H1 (cell line): Measurements from ENCODE around the gene NQO2.
"Not testable (repeated sequence)": the region's sequence is repeated elsewhere in the genome, so short reads cannot be mapped to it uniquely, and the experiment has no call there.

Source experiments
- CHD2 ChIP-seq: IDR thresholded peaks from 2 replicates; pipeline ENCODE4 v1.6.1; 2012; ENCODE audit warnings: low read length, improper control_type of control experiment
- CREB1 ChIP-seq: IDR thresholded peaks from 2 replicates; pipeline ENCODE4 v1.6.1; 2012; ENCODE audit warnings: inconsistent platforms
- EP300 ChIP-seq, 2 experiments: IDR thresholded peaks; 1 replicate in 1 of 2; 2 replicates in 1 of 2; pipeline ENCODE4 v1.6.1; 2011 to 2012; ENCODE audit warnings: low read depth in 2 of 2, low read length in 2 of 2, mild to moderate bottlenecking in 2 of 2, borderline replicate concordance in 1 of 2, inconsistent platforms in 1 of 2, moderate library complexity in 1 of 2
- POLR2A ChIP-seq, 2 experiments: IDR thresholded peaks; 1 replicate in 1 of 2; 2 replicates in 1 of 2; pipeline ENCODE4 v1.6.1; 2011; ENCODE audit warnings: low read depth in 2 of 2, low read length in 2 of 2, mild to moderate bottlenecking in 2 of 2; ENCODE audit errors: control extremely low read depth in 1 of 2
- POLR2AphosphoS5 ChIP-seq: IDR thresholded peaks from 2 replicates; pipeline ENCODE4 v1.6.1; 2011; ENCODE audit warnings: low read depth, low read length
- RAD21 ChIP-seq, 2 experiments: IDR thresholded peaks in 1 of 2; conservative IDR thresholded peaks in 1 of 2; 2 replicates each; pipeline ENCODE4 v1.6.1; 2011; ENCODE audit warnings: low read depth in 2 of 2, low read length in 2 of 2, improper control_type of control experiment in 1 of 2, inconsistent platforms in 1 of 2, mild to moderate bottlenecking in 1 of 2, moderate library complexity in 1 of 2
- SIN3A ChIP-seq, 2 experiments: IDR thresholded peaks in 1 of 2; conservative IDR thresholded peaks in 1 of 2; 2 replicates each; pipeline ENCODE4 v1.6.1; 2011 to 2012; ENCODE audit warnings: low read length in 2 of 2, improper control_type of control experiment in 1 of 2, low read depth in 1 of 2, mild to moderate bottlenecking in 1 of 2
- TEAD4 ChIP-seq: IDR thresholded peaks from 2 replicates; pipeline ENCODE4 v1.6.1; 2012; ENCODE audit warnings: low read depth, low read length, inconsistent platforms, mixed read lengths
- TF ChIP-seq, protein P1 (sequence below), 3 experiments: IDR thresholded peaks; 1 replicate in 2 of 3; 2 replicates in 1 of 3; pipeline versions ENCODE4 v1.5.1 to v1.6.1; 2011; ENCODE audit warnings: low read length in 3 of 3, mild to moderate bottlenecking in 3 of 3, inconsistent platforms in 2 of 3, low read depth in 1 of 3, moderate library complexity in 1 of 3; ENCODE audit not compliant: insufficient read depth in 1 of 3; ENCODE audit errors: control extremely low read depth in 1 of 3
- TF ChIP-seq, protein P2 (sequence below): IDR thresholded peaks from 2 replicates; pipeline ENCODE4 v1.6.1; 2011; ENCODE audit warnings: low read depth, mild to moderate bottlenecking, low read length; ENCODE audit not compliant: insufficient read depth

DNA sequence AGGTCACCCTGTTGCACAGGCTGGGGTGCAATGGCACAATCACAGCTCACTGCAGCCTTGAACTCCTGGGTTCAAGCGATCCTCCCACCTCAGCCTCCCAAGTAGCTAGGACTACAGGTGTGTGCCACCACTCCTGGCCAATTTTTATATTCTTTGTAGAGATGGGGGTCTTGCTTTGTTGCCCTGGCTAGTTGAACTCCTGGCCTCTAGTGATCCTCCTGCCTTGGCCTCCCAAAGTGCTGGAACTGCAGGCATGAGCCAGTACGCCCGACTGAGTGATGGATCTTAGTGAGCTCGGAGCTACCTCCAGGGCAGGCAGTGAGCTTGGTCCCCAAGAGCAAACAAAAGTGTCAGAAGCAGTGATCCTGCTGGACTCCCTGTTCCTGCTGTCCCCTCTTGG is 48.3 kb downstream of the NQO2 start:
- TF ChIP-seq CREB1; CHD2; RAD21 (IDR thresholded peaks at IDR 0.05 in 1 of 2, conservative IDR thresholded peaks at IDR 0.05 in 1 of 2; ENCODE audit: low read depth in 2 of 2, low read length in 2 of 2); EP300 (IDR thresholded peaks at IDR 0.05; ENCODE audit: borderline replicate concordance in 1 of 2, low read depth in 2 of 2, low read length in 2 of 2); POLR2A (IDR thresholded peaks at IDR 0.05; ENCODE audit: control extremely low read depth in 1 of 2, low read depth in 2 of 2, low read length in 2 of 2); POLR2AphosphoS5; SIN3A (conservative IDR thresholded peaks at IDR 0.05 in 1 of 2, IDR thresholded peaks at IDR 0.05 in 1 of 2; ENCODE audit: low read depth in 1 of 2, low read length in 2 of 2); TEAD4: not testable (repeated sequence)
- TF ChIP-seq, protein P1, sequence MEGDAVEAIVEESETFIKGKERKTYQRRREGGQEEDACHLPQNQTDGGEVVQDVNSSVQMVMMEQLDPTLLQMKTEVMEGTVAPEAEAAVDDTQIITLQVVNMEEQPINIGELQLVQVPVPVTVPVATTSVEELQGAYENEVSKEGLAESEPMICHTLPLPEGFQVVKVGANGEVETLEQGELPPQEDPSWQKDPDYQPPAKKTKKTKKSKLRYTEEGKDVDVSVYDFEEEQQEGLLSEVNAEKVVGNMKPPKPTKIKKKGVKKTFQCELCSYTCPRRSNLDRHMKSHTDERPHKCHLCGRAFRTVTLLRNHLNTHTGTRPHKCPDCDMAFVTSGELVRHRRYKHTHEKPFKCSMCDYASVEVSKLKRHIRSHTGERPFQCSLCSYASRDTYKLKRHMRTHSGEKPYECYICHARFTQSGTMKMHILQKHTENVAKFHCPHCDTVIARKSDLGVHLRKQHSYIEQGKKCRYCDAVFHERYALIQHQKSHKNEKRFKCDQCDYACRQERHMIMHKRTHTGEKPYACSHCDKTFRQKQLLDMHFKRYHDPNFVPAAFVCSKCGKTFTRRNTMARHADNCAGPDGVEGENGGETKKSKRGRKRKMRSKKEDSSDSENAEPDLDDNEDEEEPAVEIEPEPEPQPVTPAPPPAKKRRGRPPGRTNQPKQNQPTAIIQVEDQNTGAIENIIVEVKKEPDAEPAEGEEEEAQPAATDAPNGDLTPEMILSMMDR (IDR thresholded peaks at IDR 0.05; ENCODE audit: control extremely low read depth in 1 of 3, insufficient read depth in 1 of 3, low read depth in 1 of 3, low read length in 3 of 3), result not testable (repeated sequence)
- TF ChIP-seq, protein P2, sequence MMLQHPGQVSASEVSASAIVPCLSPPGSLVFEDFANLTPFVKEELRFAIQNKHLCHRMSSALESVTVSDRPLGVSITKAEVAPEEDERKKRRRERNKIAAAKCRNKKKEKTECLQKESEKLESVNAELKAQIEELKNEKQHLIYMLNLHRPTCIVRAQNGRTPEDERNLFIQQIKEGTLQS, result not testable (repeated sequence)
